KMS-11 (cell line): ENCODE measurements around the gene ARL6IP4.

Source experiments
- H2AFZ ChIP-seq: fragments of 200-600 bp; sonication (generic); 2 replicates; pipeline ENCODE4 v1.6.1; 2016; ENCODE audit warnings: antibody characterized with exemption, mixed run types, low read depth
- H3K27ac ChIP-seq: fragments of 200-600 bp; sonication (generic); 2 replicates; pipeline ENCODE4 v1.6.1; 2016; ENCODE audit warnings: mild to moderate bottlenecking, mixed run types
- H3K27me3 ChIP-seq: fragments of 200-600 bp; sonication (generic); 2 replicates; pipeline ENCODE4 v1.6.1; 2017; ENCODE audit warnings: mild to moderate bottlenecking, low read depth, mixed run types, moderate library complexity; ENCODE audit not compliant: insufficient read depth
- H3K36me3 ChIP-seq: fragments of 200-600 bp; sonication (generic); 2 replicates; pipeline ENCODE4 v1.6.1; 2017; ENCODE audit warnings: mild to moderate bottlenecking, mixed run types; ENCODE audit not compliant: insufficient read depth
- H3K4me1 ChIP-seq: fragments of 200-600 bp; sonication (generic); 2 replicates; pipeline ENCODE4 v1.6.1; 2016; ENCODE audit warnings: mild to moderate bottlenecking, low read depth, mixed run types; ENCODE audit not compliant: poor library complexity, severe bottlenecking
- H3K4me2 ChIP-seq: fragments of 200-600 bp; sonication (generic); 2 replicates; pipeline ENCODE4 v1.7.0; 2016; ENCODE audit warnings: mild to moderate bottlenecking, mixed run types
- H3K4me3 ChIP-seq: fragments of 200-600 bp; sonication (generic); IDR thresholded peaks from 2 replicates; pipeline ENCODE4 v1.6.1; 2017; ENCODE audit warnings: low read depth, low read length, mixed read lengths; ENCODE audit not compliant: insufficient read depth
- H3K79me2 ChIP-seq: fragments of 200-600 bp; sonication (generic); 2 replicates; pipeline ENCODE4 v1.6.1; 2016; ENCODE audit warnings: low read depth, mixed run types; ENCODE audit not compliant: insufficient read depth
- H3K9ac ChIP-seq: fragments of 200-600 bp; sonication (generic); 2 replicates; pipeline ENCODE4 v1.6.1; 2016; ENCODE audit warnings: mild to moderate bottlenecking, mixed run types
- H4K20me1 ChIP-seq: fragments of 200-600 bp; sonication (generic); 2 replicates; pipeline ENCODE4 v1.6.1; 2016; ENCODE audit warnings: mild to moderate bottlenecking, mixed run types; ENCODE audit not compliant: insufficient read depth
- CTCF ChIP-seq: fragments of 200-600 bp; sonication (generic); conservative IDR thresholded peaks from 2 replicates; pipeline ENCODE4 v1.6.1; 2017; ENCODE audit warnings: low read depth, mild to moderate bottlenecking, antibody characterized with exemption, low read length, moderate library complexity, mixed read lengths

ARL6IP4 gene

GRCh38 chr12:122979001-122979907 lies 1.2 kb upstream of the ARL6IP4 start:
- H3K27ac ChIP-seq, result no peak overlapping the region
- peak overlapping the region; percentile 84 for H3K4me2 ChIP-seq
- no peaks in the 10 kb centered on the region for H3K27me3 ChIP-seq
- H3K36me3 ChIP-seq, result no peaks in the 10 kb centered on the region
- H3K79me2 ChIP-seq, result peaks cover 11% of the 10 kb centered on the region; the same call in 1 of the 2 replicates
- H4K20me1 ChIP-seq, result no peaks in the 10 kb centered on the region
- H3K4me1 ChIP-seq, result peaks cover 7% of the 10 kb centered on the region
- no peak overlapping the region for H3K4me3 ChIP-seq
- peak overlapping the region; percentile 71; the same call in 1 of the 2 replicates for H3K9ac ChIP-seq
- no peak for TF ChIP-seq CTCF
- H2AFZ ChIP-seq, result no peak overlapping the region

- peaks cover 11% of the 10 kb centered on the region; the same call in 1 of the 2 replicates for H3K79me2 ChIP-seq
- no peaks in the 10 kb centered on the region for H3K27me3 ChIP-seq
- H2AFZ ChIP-seq, result peak overlapping the region; percentile 52; the same call in 1 of the 2 replicates
- TF ChIP-seq CTCF, result no peak
- peak overlapping the region; percentile 84 for H3K4me2 ChIP-seq
- H3K9ac ChIP-seq, result peak overlapping the region; percentile 71; the same call in 1 of the 2 replicates
- no peak overlapping the region for H3K27ac ChIP-seq
- no peaks in the 10 kb centered on the region for H4K20me1 ChIP-seq
- H3K36me3 ChIP-seq, result no peaks in the 10 kb centered on the region
- H3K4me1 ChIP-seq, result peaks cover 7% of the 10 kb centered on the region
- no peak overlapping the region for H3K4me3 ChIP-seq
Measured at GRCh38 chr12:122979908-122980182, 636 bp upstream of the ARL6IP4 start.

- Histone ChIP-seq H3K4me3 (no peak overlapping the region), H3K27ac (peak overlapping the region; percentile 40), H3K36me3 (no peaks in the 10 kb centered on the region), H3K4me2 (peak overlapping the region; percentile 68), H2AFZ (0 out of 2 replicates have a peak overlapping the region, but pooled peaks have one; percentile 34), H3K79me2 (0 out of 2 replicates have a peak, but pooled peaks cover 2% of the 10 kb centered on the region), H4K20me1 (no peaks in the 10 kb centered on the region), H3K9ac (peak overlapping the region; percentile 71), H3K4me1 (peaks cover 6% of the 10 kb centered on the region), H3K27me3 (no peaks in the 10 kb centered on the region)
- no peak for TF ChIP-seq CTCF
Measured at GRCh38 chr12:122981036-122981471, 573 bp downstream of the ARL6IP4 start.

GRCh38 chr12:122981587-122982476 lies 1.4 kb downstream of the ARL6IP4 start:
- no peak for TF ChIP-seq CTCF
- Histone ChIP-seq H2AFZ (no peak overlapping the region), H3K4me3 (no peak overlapping the region), H4K20me1 (no peaks in the 10 kb centered on the region), H3K4me2 (peak overlapping the region; percentile 68), H3K9ac (peak overlapping the region; percentile 71; the same call in 1 of the 2 replicates), H3K27me3 (no peaks in the 10 kb centered on the region), H3K36me3 (no peaks in the 10 kb centered on the region), H3K4me1 (no peaks in the 10 kb centered on the region), H3K79me2 (no peaks in the 10 kb centered on the region), H3K27ac (no peak overlapping the region)
